ENCODE measurements around the gene GINS2. TPM values are rescaled to one million over a fixed set of nuclear protein-coding genes. Genes with fewer than 3 reads are reported as not detected.

Gene GINS2
- total RNA-seq, 1 experiment from 2014 or later, result 53.3 TPM

DNA sequence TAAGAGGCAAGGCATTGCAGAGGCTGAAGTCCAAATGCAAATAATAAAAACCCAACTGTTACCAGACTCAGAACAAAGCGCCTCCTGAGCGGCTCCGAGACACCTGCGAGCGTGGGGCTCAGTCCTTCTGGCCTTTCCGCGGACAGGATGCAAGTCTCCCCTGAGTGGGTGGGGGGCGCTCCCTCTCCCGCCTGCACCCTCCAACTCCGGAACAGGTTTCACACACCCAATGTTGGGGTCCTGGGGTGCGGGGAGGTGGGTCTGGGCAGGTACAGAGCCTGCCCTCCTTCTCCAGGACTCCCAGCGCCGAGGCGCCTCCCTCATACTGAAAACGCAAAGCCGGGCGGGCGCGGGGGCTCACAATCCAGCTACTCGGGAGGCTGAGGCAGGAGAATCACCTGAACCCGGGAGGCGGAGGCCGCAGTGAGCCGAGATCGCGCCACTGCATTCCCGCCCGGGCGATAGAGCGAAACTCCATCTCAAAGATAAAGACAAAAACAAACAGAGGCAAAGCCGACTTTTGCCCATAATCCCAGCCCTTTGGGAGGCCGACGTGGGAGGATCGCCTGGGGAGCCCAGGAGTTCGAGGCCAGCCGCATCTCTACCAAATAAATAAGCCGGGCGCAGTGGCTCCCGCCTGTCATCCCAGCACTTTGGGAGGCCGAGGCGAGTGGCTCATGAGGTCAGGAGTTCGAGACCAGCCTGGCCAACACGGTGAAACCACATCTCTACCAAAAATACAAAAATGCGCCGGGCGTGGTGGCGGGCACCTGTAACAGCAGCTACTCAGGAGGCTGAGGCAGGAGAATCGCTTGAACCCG, 893 bp downstream of the GINS2 start:
- H3K27me3 ChIP-seq (ENCODE audit: insufficient read depth, low read length), result no peaks in the 10 kb centered on the region
- H2AFZ ChIP-seq (ENCODE audit: low read depth, low read length, poor library complexity, severe bottlenecking), result no peak overlapping the region
- peaks cover 14 to 24% of the 10 kb centered on the region in 2 experiments for H3K4me1 ChIP-seq (ENCODE audit: control insufficient read depth in 1 of 2, insufficient read depth in 2 of 2, low read length in 2 of 2)
- peak overlapping the region; percentile 52; the same call in 1 of the 2 replicates for H3K27ac ChIP-seq (ENCODE audit: low read depth, low read length)
- no peaks in the 10 kb centered on the region; the same call in 1 of the 2 replicates for H4K20me1 ChIP-seq (ENCODE audit: insufficient read depth)
- H3K4me3 ChIP-seq (replicated peaks in 1 of 2; ENCODE audit: low read depth in 1 of 2, low read length in 2 of 2), result peak overlapping the region; percentile 63 to 91
- H3K4me2 ChIP-seq (ENCODE audit: low read length), result peak overlapping the region; percentile 98
- RAD21 ChIA-PET (ENCODE audit: low non-redundant PET in 1 of 2, low total read pairs in 2 of 2, uncharacterized antibody in 2 of 2, unreplicated experiment in 2 of 2), result interaction anchor here in 1 of 2 experiments (0.6 kb wide), 1 partner anchor 325 kb away, joined by 3 read pairs; no protein-coding TSS in a partner anchor
- DNase-seq (ENCODE audit: low read depth, low spot score) (no peak), ATAC-seq (peak; percentile 19)
- no peaks in the 10 kb centered on the region for H3K9me3 ChIP-seq (ENCODE audit: control insufficient read depth in 1 of 2, insufficient read depth in 1 of 2, low read depth in 1 of 2, low read length in 2 of 2)
- H3K9me2 ChIP-seq (ENCODE audit: insufficient read depth), result no peaks in the 10 kb centered on the region
- intact Hi-C loops (cut with micrococcal nuclease), result loop anchor here (2.0 kb wide), 1 partner anchor 73 kb away; no protein-coding TSS in a partner anchor
- TF ChIP-seq SRF (IDR thresholded peaks at IDR 0.05; ENCODE audit: low read depth) (no peak), YY1 (IDR thresholded peaks at IDR 0.05; ENCODE audit: extremely low read depth, insufficient replicate concordance, low read depth, low read length) (no peak), CBX3 (IDR thresholded peaks at IDR 0.05; ENCODE audit: low read depth) (0 out of 2 replicates have a peak, but pooled peaks have one; percentile 12), TCF7L2 (IDR thresholded peaks at IDR 0.05; ENCODE audit: borderline replicate concordance, extremely low read depth, insufficient read depth, insufficient read length) (no peak)
- TF ChIP-seq, protein P1, sequence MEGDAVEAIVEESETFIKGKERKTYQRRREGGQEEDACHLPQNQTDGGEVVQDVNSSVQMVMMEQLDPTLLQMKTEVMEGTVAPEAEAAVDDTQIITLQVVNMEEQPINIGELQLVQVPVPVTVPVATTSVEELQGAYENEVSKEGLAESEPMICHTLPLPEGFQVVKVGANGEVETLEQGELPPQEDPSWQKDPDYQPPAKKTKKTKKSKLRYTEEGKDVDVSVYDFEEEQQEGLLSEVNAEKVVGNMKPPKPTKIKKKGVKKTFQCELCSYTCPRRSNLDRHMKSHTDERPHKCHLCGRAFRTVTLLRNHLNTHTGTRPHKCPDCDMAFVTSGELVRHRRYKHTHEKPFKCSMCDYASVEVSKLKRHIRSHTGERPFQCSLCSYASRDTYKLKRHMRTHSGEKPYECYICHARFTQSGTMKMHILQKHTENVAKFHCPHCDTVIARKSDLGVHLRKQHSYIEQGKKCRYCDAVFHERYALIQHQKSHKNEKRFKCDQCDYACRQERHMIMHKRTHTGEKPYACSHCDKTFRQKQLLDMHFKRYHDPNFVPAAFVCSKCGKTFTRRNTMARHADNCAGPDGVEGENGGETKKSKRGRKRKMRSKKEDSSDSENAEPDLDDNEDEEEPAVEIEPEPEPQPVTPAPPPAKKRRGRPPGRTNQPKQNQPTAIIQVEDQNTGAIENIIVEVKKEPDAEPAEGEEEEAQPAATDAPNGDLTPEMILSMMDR (IDR thresholded peaks at IDR 0.05 in 2 of 3, conservative IDR thresholded peaks at IDR 0.05 in 1 of 3; ENCODE audit: borderline replicate concordance in 1 of 3, insufficient read depth in 1 of 3, low read depth in 2 of 3, low read length in 2 of 3), result no peak
- no TSS peak for BruUV-seq (replicated peaks)
- POLR2A ChIA-PET, result no interaction called here
- peaks cover 55% of the 10 kb centered on the region for H3K79me2 ChIP-seq (ENCODE audit: insufficient read depth, low read length)
- peaks cover 5 to 12% of the 10 kb centered on the region in 2 experiments; a peak in 1 of 4 replicates for H3K36me3 ChIP-seq (ENCODE audit: control insufficient read depth in 1 of 2, insufficient read depth in 2 of 2, low read length in 2 of 2)
- CTCF ChIA-PET, result no interaction called here
- H3K9ac ChIP-seq (ENCODE audit: low read length), result peak overlapping the region; percentile 88
